Daoy (cell line): ENCODE results near the gene HOXC5. TPM values are rescaled to one million over a fixed set of nuclear protein-coding genes. Genes with fewer than 3 reads are reported as not detected.
"Not testable (repeated sequence)": the region's sequence is repeated elsewhere in the genome, so short reads cannot be mapped to it uniquely, and the experiment has no call there.

Experiments
- DNase-seq: peaks from one replicate; pipeline ENCODE4 v3.0.0-alpha.2; 2015; ENCODE audit warnings: low read depth
- total RNA-seq: library from RNA; depleted of rRNA; stranded (reverse); fragments of >200 nt; shearing (Covaris generic); gene quantifications from 2 replicates; pipeline ENCODE4 v1.2.3, GENCODE V29; 2014

The HOXC5 gene
- total RNA-seq, 1 experiment from 2014 or later = 1.9 TPM

DNA sequence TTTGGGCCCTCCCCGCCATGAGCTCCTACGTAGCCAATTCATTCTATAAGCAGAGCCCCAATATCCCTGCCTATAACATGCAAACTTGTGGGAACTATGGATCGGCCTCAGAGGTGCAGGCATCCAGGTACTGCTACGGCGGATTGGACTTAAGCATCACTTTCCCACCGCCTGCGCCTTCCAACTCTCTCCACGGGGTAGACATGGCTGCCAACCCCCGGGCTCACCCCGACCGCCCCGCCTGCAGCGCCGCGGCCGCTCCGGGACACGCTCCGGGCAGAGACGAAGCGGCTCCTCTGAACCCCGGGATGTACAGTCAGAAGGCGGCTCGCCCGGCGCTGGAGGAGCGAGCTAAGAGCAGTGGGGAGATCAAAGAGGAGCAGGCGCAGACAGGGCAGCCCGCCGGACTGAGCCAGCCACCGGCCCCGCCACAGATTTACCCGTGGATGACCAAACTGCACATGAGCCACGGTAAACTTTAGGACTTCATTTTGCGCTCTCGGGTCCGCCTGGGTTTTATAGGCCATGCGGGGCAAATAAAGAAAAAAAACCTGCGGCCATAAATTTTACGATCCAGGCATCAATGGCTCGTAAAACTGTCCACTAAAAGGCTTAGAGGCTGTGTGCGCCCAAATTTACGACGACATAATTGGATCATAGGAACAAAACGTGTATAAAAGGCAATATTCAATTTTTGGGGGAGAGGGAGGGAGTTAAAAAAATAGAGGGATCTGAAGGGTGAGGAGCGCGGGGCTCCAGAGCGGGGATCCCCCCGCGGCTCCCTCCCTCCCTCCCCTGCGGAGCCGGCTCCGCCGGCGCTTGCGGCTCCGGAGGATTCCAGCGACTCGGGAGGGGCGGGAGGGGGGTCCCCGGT is 493 bp downstream of the HOXC5 start:
- DNase-seq = peak; percentile 80

GRCh38 chr12:54033980-54034784 is 1.3 kb downstream of the HOXC5 start:
- DNase-seq = no peak

DNA sequence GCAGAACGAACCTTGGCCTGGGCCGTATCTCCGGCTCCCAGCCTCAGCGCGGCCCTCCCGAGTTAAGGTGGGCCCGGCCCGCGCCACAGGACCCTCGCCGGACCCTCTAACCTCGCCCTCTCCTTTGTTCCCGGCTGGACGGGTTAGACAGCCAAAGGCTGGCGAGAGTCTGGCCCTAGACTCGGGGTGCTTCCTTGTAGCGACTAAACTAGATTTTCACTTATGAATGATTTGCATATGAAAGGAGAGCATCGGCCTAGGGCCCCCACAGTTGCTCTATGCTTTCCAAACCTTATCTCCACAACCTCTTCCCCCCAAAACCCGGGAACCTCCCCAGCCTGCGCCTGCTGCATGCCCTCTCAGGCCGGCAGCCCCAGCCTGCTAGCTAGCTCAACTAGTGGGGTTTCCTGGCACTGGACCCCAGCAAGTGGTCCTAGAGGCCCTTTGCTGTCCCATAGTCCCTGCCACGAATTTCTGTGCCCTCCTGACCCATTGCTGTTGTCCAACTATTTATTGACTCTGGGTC is 2.0 kb downstream of the HOXC5 start:
- no peak for DNase-seq

- DNase-seq = no peak
These were observed 2.9 kb downstream of the HOXC5 start for GRCh38 chr12:54035568-54036264.

GRCh38 chr12:54036620-54037359 is 3.9 kb downstream of the HOXC5 start:
- DNase-seq = peak; percentile 92

DNA sequence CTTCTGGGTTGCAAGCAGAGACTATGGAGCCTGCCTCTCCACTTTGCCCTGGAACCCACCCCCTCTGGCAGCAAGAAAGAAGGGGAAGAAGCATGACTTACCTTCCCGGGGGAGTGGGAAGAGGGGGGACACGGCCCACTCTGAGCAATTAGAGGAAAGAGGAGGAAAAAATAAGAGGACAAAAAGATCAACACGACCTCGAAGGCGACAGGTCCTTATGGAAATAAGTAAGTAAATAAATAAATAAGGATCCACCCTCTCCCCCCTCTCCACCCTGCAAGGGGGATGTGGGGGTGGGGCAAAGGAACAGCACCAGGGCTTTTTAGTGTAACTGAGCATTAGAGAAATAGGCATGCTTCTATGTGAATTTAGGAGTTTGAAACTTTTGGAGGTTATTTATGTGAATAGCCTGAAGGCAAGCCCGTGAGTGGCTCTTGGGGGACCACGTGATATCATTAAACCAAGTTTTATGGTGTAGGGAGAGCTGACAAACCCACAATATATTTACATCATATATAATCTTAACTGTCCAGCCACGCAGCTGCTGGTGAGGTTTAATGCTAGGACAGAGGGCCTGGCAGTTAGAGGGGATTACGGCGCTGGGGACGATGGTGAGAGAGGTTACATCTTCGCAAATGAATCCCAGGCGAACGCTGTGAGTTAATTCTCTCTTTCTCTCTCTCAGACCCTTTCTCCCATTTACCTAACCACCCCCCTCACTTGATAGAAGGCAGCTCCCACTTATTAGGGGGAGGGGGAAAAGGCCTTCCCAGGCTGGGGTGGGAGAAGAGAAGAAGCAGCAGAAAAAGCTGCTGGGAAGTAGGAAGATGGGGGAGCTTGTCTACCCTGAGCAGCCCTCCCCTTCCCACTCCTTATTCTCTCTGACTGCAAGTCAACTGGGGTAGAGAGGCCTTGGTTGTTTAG is 4.8 kb downstream of the HOXC5 start:
- no peak for DNase-seq

- DNase-seq = no peak
These were observed 5.5 kb downstream of the HOXC5 start for GRCh38 chr12:54038284-54038870.

- DNase-seq = peak; percentile 64
These were observed 6.1 kb downstream of the HOXC5 start for GRCh38 chr12:54038871-54039414.

DNA sequence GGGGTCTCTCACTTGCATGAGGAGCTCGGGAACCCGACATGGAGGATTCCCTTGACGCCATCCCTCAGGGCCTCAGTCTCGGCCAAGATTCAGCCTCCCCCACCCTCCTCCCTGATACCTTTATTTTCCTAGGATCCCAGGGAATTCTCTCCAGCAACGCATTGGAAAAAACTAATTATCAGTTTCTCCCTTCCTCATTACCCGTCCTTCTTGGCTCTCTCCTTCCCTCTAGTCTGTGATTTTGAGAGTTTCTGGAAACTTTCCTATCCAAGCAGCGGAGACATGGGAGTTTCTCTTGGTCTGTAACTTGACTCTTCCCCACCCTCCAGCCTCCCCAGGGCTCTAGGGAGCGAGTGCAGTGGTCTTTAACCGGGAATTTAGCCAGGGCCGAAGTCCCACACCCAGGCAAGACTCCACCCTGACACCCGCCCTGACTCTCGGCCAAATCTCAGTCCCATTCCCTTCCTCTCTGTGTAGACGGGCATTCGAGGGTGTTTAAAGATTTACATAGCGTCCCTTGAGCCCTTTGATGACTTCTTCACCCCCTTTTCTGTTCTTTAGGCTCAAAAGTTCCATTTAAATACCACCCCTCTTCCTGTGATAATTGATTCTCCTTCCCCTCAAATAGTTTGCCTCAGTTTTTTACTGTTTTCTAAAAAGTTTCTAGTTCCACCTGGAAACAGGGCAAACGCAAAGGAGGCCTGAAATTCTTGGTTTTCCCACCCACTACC is 6.7 kb downstream of the HOXC5 start:
- peak; percentile 27 for DNase-seq

- DNase-seq = peak; percentile 37
These were observed 7.3 kb downstream of the HOXC5 start for GRCh38 chr12:54040148-54040494.

DNA sequence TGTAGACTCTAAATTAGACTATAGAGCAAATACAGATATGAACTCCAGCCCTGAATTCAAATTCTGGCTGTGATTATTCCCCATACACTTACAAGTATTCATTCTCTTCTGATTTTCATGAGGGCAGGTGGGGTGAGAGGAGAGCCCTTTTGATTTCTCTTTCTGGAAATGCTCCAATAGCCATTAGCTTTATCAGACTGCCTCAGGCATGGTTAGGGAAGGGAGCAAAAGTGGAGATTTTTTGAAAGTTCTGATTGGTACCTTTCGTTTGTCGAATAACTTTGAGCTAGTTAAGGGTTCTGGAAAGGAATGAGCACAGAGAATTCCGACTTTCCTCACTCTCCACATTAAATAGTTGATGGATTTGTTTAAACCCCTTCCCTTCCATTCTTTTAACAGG is 7.8 kb downstream of the HOXC5 start:
- DNase-seq = no peak

- DNase-seq = no peak
These were observed 8.3 kb downstream of the HOXC5 start for GRCh38 chr12:54041097-54041690.

GRCh38 chr12:54042033-54042432 is 9.2 kb downstream of the HOXC5 start:
- not testable (repeated sequence) for DNase-seq

- no peak for DNase-seq
These were observed 10.4 kb downstream of the HOXC5 start for GRCh38 chr12:54042970-54043853.

- DNase-seq = no peak
These were observed 11.7 kb downstream of the HOXC5 start for GRCh38 chr12:54044425-54045103.

DNA sequence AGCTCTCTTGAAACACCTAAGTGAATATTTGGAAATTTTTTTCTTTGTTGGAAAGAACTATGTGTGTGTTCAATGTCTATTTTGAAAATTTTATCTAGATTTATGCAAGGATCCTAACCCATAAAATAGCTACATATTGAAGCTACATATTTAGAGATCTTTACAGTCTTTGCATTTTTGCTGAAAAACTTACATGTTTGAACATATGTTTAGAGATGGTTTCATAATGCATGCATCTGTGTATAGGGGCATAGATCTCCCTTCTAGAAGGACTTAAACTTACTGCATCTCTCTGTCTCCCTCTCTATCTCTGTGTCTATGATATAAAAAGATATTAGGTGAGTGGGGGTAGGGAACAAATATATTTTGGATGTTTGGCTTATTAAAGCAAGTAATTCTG is 12.6 kb downstream of the HOXC5 start:
- DNase-seq = no peak
